GM12874 (cell line): Measurements from ENCODE around the gene USP24.

Source experiments
- CTCF ChIP-seq: IDR thresholded peaks from 2 replicates; pipeline ENCODE4 v1.5.1; 2011; ENCODE audit warnings: low read depth, mild to moderate bottlenecking, control low read depth, low read length, moderate library complexity; ENCODE audit not compliant: insufficient read depth

Gene USP24

GRCh38 chr1:55055084-55055882 is 159.9 kb downstream of the USP24 start:
- no peak for TF ChIP-seq CTCF

- TF ChIP-seq CTCF = no peak
Observed at GRCh38 chr1:55054396-55054795, 160.8 kb downstream of the USP24 start.

GRCh38 chr1:55053265-55053954 is 161.8 kb downstream of the USP24 start:
- TF ChIP-seq CTCF = no peak

GRCh38 chr1:55052221-55053142 is 162.7 kb downstream of the USP24 start:
- no peak for TF ChIP-seq CTCF

GRCh38 chr1:55051621-55052020 is 163.5 kb downstream of the USP24 start:
- TF ChIP-seq CTCF = no peak

- no peak for TF ChIP-seq CTCF
Observed at GRCh38 chr1:55051169-55051568, 164.0 kb downstream of the USP24 start.

- TF ChIP-seq CTCF = no peak
Observed at GRCh38 chr1:55050283-55050682, 164.9 kb downstream of the USP24 start.
